GM23338 (cell line): ENCODE data around the gene PRM1. TPM values are rescaled to one million over a fixed set of nuclear protein-coding genes. Genes with fewer than 3 reads are reported as not detected.

Source experiments
- ATAC-seq: fragments of 200-7000 bp; cut with Tn5 transposase; 3 replicates; pipeline ENCODE4 v1.9.1; 2020
- DNase-seq: peaks from one replicate; pipeline ENCODE4 v3.0.0-alpha.2; 2015; ENCODE audit warnings: low spot score
- H2AFZ ChIP-seq: fragments of 200-600 bp; sonication (generic); 2 replicates; pipeline ENCODE4 v1.8.0; 2016; ENCODE audit warnings: antibody characterized with exemption, mild to moderate bottlenecking, moderate library complexity
- H3F3A ChIP-seq: fragments of 200-600 bp; sonication (generic); replicated peaks from 2 replicates; pipeline ENCODE4 v1.8.0; 2017; ENCODE audit warnings: antibody characterized with exemption, mixed run types, low read depth
- H3K27ac ChIP-seq: fragments of 200-600 bp; sonication (generic); 2 replicates; pipeline ENCODE4 v1.6.1; 2016; ENCODE audit warnings: low read depth
- H3K27me3 ChIP-seq: fragments of 200-600 bp; sonication (generic); 2 replicates; pipeline ENCODE4 v1.8.0; 2016; ENCODE audit warnings: mild to moderate bottlenecking, mixed run types, moderate library complexity; ENCODE audit not compliant: insufficient read depth
- H3K36me3 ChIP-seq: fragments of 200-600 bp; sonication (generic); 2 replicates; pipeline ENCODE4 v1.8.0; 2016; ENCODE audit warnings: mild to moderate bottlenecking; ENCODE audit not compliant: insufficient read depth
- H3K4me1 ChIP-seq: fragments of 200-600 bp; sonication (generic); 2 replicates; pipeline ENCODE4 v1.8.0; 2016; ENCODE audit warnings: mild to moderate bottlenecking, moderate library complexity; ENCODE audit not compliant: insufficient read depth
- H3K4me2 ChIP-seq: fragments of 200-600 bp; sonication (generic); 2 replicates; pipeline ENCODE4 v1.7.1; 2017; ENCODE audit warnings: mixed run types
- H3K4me3 ChIP-seq: fragments of 200-600 bp; sonication (generic); 2 replicates; pipeline ENCODE4 v1.6.1; 2016; ENCODE audit warnings: mixed run types
- H3K79me2 ChIP-seq: fragments of 200-600 bp; sonication (generic); replicated peaks from 2 replicates; pipeline ENCODE4 v1.8.0; 2017; ENCODE audit warnings: mild to moderate bottlenecking; ENCODE audit not compliant: insufficient read depth
- H3K9me2 ChIP-seq: fragments of 200-600 bp; sonication (generic); 2 replicates; pipeline ENCODE4 v1.8.0; 2017; ENCODE audit not compliant: insufficient read depth
- H4K20me1 ChIP-seq: fragments of 200-600 bp; sonication (generic); replicated peaks from 2 replicates; pipeline ENCODE4 v1.8.0; 2017; ENCODE audit warnings: mild to moderate bottlenecking; ENCODE audit not compliant: insufficient read depth
- H3K27ac Mint-ChIP-seq: 2 replicates; pipeline ENCODE4 v1.8.0; 2020; ENCODE audit warnings: inconsistent platforms, mild to moderate bottlenecking, moderate library complexity, mixed read lengths
- H3K27me3 Mint-ChIP-seq: 3 replicates; pipeline ENCODE4 v1.8.0; 2022; ENCODE audit warnings: low read depth, mild to moderate bottlenecking, moderate library complexity, mixed read lengths, inconsistent platforms; ENCODE audit not compliant: insufficient read depth, poor library complexity
- H3K36me3 Mint-ChIP-seq: 3 replicates; pipeline ENCODE4 v1.8.0; 2021; ENCODE audit warnings: low read depth, mild to moderate bottlenecking, inconsistent platforms, moderate library complexity, mixed read lengths
- H3K4me1 Mint-ChIP-seq: 3 replicates; pipeline ENCODE4 v1.8.0; 2020; ENCODE audit warnings: mild to moderate bottlenecking, inconsistent platforms, mixed read lengths
- H3K4me3 Mint-ChIP-seq: 3 replicates; pipeline ENCODE4 v1.8.0; 2021; ENCODE audit warnings: moderate library complexity, mild to moderate bottlenecking, inconsistent platforms, mixed read lengths
- H3K9me3 Mint-ChIP-seq: 3 replicates; pipeline ENCODE4 v1.8.0; 2020; ENCODE audit warnings: moderate library complexity, mild to moderate bottlenecking, inconsistent platforms, mixed read lengths
- CREB1 ChIP-seq: fragments of 250-450 bp; sonication (Bioruptor Pico); IDR thresholded peaks from 2 replicates; pipeline ENCODE4 v1.5.0; 2020; ENCODE audit warnings: low read depth, mild to moderate bottlenecking, moderate library complexity
- CTCF ChIP-seq, 2 experiments: fragments of 200-600 bp in 1 of 2; sonication (generic) in 1 of 2; conservative IDR thresholded peaks; 2 replicates each; pipeline versions ENCODE4 v1.5.1 to v1.6.1; 2016 to 2017; ENCODE audit warnings: antibody characterized with exemption in 2 of 2, low read depth in 2 of 2, mild to moderate bottlenecking in 2 of 2, moderate library complexity in 1 of 2
- ETS1 ChIP-seq: IDR thresholded peaks from 2 replicates; pipeline ENCODE4 v1.6.1; 2016; ENCODE audit warnings: antibody characterized with exemption
- EZH2phosphoT487 ChIP-seq: fragments of 200-600 bp; sonication (generic); IDR thresholded peaks from one replicate; pipeline ENCODE4 v1.8.1; 2018; ENCODE audit warnings: antibody characterized with exemption; ENCODE audit not compliant: unreplicated experiment
- JUNB ChIP-seq: IDR thresholded peaks from one replicate; pipeline ENCODE4 v1.6.1; 2016; ENCODE audit warnings: antibody characterized with exemption; ENCODE audit not compliant: unreplicated experiment
- NANOG ChIP-seq: IDR thresholded peaks from 2 replicates; pipeline ENCODE4 v1.6.1; 2016; ENCODE audit warnings: antibody characterized with exemption, borderline replicate concordance
- POLR2AphosphoS5 ChIP-seq: IDR thresholded peaks from 2 replicates; pipeline ENCODE4 v1.6.1; 2016; ENCODE audit warnings: antibody characterized with exemption, low read depth
- REST ChIP-seq: IDR thresholded peaks from one replicate; pipeline ENCODE4 v1.6.1; 2018; ENCODE audit warnings: antibody characterized with exemption; ENCODE audit not compliant: unreplicated experiment
- ZNF114 ChIP-seq: fragments of 250-450 bp; sonication (Bioruptor Pico); IDR thresholded peaks from 2 replicates; pipeline ENCODE4 v1.5.0; 2020; ENCODE audit warnings: mild to moderate bottlenecking, moderate library complexity
- polyA plus RNA-seq: library from polyadenylated mRNA; unstranded; fragments of >200 nt; fragmentation: Nextera tagmentation; extraction: Ambion mirVana; gene quantifications from 2 replicates; pipeline ENCODE4 v1.2.1, GENCODE V29; 2016
- total RNA-seq: library from RNA; depleted of rRNA; stranded (reverse); fragments of >200 nt; shearing (Covaris generic); gene quantifications from 2 replicates; pipeline ENCODE4 v1.2.3, GENCODE V29; 2014

PRM1 gene
- total and polyA plus RNA-seq, 2 experiments from 2014 or later: 1.2 TPM; not detected in 1

DNA sequence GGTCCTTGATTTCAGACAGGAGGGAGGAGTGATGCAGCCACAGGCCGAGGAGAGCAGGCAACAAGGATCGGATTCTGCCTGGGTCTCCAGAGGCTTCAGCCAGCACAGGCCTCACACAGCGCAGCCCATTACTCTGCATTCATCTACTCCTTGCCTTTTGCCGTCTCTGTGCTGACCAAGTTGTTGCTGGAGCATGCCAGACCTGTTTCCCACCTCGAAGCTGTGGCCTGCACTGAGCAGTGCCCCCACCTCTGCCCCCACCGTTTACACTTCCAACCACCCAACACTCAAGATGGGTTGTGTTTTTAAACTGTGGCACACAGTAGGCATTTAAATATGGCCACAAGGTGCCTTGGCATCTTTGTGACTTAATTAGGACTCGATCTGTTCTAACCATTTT lies 6.2 kb downstream of the PRM1 start:
- Histone ChIP-seq H3K4me2 (no peak overlapping the region), H3K9me2 (no peaks in the 10 kb centered on the region), H2AFZ (peak overlapping the region; percentile 23; the same call in 1 of the 2 replicates), H3K27ac (no peak overlapping the region), H3F3A (0 out of 2 replicates have a peak, but pooled peaks cover 3% of the 10 kb centered on the region), H4K20me1 (no peaks in the 10 kb centered on the region), H3K4me1 (no peaks in the 10 kb centered on the region; the same call in 1 of the 2 replicates), H3K4me3 (no peak overlapping the region), H3K36me3 (no peaks in the 10 kb centered on the region), H3K79me2 (no peaks in the 10 kb centered on the region), H3K27me3 (no peaks in the 10 kb centered on the region)
- Mint-ChIP-seq H3K4me3 (no peak overlapping the region), H3K4me1 (peaks cover 11% of the 10 kb centered on the region), H3K36me3 (no peaks in the 10 kb centered on the region; the same call in 2 of the 3 replicates), H3K27me3 (peaks cover 14% of the 10 kb centered on the region), H3K27ac (no peak overlapping the region), H3K9me3 (peaks cover 3% of the 10 kb centered on the region; the same call in 1 of the 3 replicates)
- TF ChIP-seq REST: no peak
- TF ChIP-seq CTCF (conservative IDR thresholded peaks at IDR 0.05; ENCODE audit: low read depth in 2 of 2): no peak
- no peak for TF ChIP-seq JUNB
- TF ChIP-seq CREB1: no peak
- TF ChIP-seq EZH2phosphoT487: no peak
- TF ChIP-seq NANOG: no peak
- TF ChIP-seq ETS1: no peak
- no peak for TF ChIP-seq ZNF114 (CRISPR knock-in tag)
- TF ChIP-seq POLR2AphosphoS5: no peak
- DNase-seq: no peak
- ATAC-seq: no peak
